ENCODE results near the gene DSPP. TPM values are rescaled to one million over a fixed set of nuclear protein-coding genes. Genes with fewer than 3 reads are reported as not detected.
A peak's percentile ranks its signal among the peaks of the same experiment; 100 is the strongest.

DSPP gene
- total and polyA plus RNA-seq, 2 donors from 2014 or later: not detected

- intact Hi-C loops (cut with DNase I): no loop called here
- DNase-seq: peak in 2 of 5 donors; percentile 17 to 21
- H3K36me3 ChIP-seq (ENCODE audit: control insufficient read depth in 2 of 3, insufficient read depth in 3 of 3, low read length in 3 of 3): no peaks in the 10 kb centered on the region
- H3K27me3 ChIP-seq (ENCODE audit: control insufficient read depth, insufficient read depth, low read length): no peaks in the 10 kb centered on the region
- FAIRE-seq: no peak
- no peak overlapping the region for H3K27ac ChIP-seq (ENCODE audit: low read depth in 2 of 2, low read length in 2 of 2)
- TF ChIP-seq CTCF (IDR thresholded peaks at IDR 0.05; ENCODE audit: borderline replicate concordance, extremely low read depth, insufficient read depth): no peak
- no peak overlapping the region for H3K9ac ChIP-seq (ENCODE audit: low read length in 3 of 3)
- H3K9me3 ChIP-seq (ENCODE audit: control insufficient read depth in 2 of 3, insufficient read depth in 1 of 3, low read length in 3 of 3): no peaks in the 10 kb centered on the region
- no peak overlapping the region for H3K4me3 ChIP-seq (ENCODE audit: low read length in 3 of 3)
- H3K4me1 ChIP-seq (ENCODE audit: control insufficient read depth in 2 of 3, insufficient read depth in 2 of 3, low read depth in 1 of 3, low read length in 3 of 3): no peaks in the 10 kb centered on the region
Measured at GRCh38 chr4:87659247-87659931, 51.1 kb downstream of the DSPP start.

- TF ChIP-seq CTCF (IDR thresholded peaks at IDR 0.05; ENCODE audit: borderline replicate concordance, extremely low read depth, insufficient read depth): no peak
- no peak for DNase-seq
- no peak for FAIRE-seq
- Histone ChIP-seq H3K36me3 (ENCODE audit: control insufficient read depth in 2 of 3, insufficient read depth in 3 of 3, low read length in 3 of 3) (no peaks in the 10 kb centered on the region), H3K27ac (ENCODE audit: low read depth in 2 of 2, low read length in 2 of 2) (no peak overlapping the region), H3K27me3 (ENCODE audit: control insufficient read depth, insufficient read depth, low read length) (no peaks in the 10 kb centered on the region), H3K9ac (ENCODE audit: low read length in 3 of 3) (no peak overlapping the region), H3K4me3 (ENCODE audit: low read length in 3 of 3) (no peak overlapping the region), H3K9me3 (ENCODE audit: control insufficient read depth in 2 of 3, insufficient read depth in 1 of 3, low read length in 3 of 3) (no peaks in the 10 kb centered on the region), H3K4me1 (ENCODE audit: control insufficient read depth in 2 of 3, insufficient read depth in 2 of 3, low read depth in 1 of 3, low read length in 3 of 3) (no peaks in the 10 kb centered on the region)
- intact Hi-C loops (cut with DNase I): no loop called here
Measured at GRCh38 chr4:87662871-87663270, 54.5 kb downstream of the DSPP start.

Other genes with a start within 250 kb of the DSPP start
- 39.5 TPM for gene HSD17B11, start 217.3 kb upstream of the DSPP start, total RNA-seq
- 48.1 TPM for gene HSD17B11, start 217.3 kb upstream of the DSPP start, polyA plus RNA-seq (ENCODE audit: insufficient read depth, low read depth, low replicate concordance)
- 30.4 TPM for gene NUDT9, start 186.0 kb upstream of the DSPP start, total RNA-seq
- 49.5 TPM for gene NUDT9, start 186.0 kb upstream of the DSPP start, polyA plus RNA-seq (ENCODE audit: insufficient read depth, low read depth, low replicate concordance)
- 322 TPM for gene SPARCL1, start 79.2 kb upstream of the DSPP start, total RNA-seq
- gene SPARCL1, start 79.2 kb upstream of the DSPP start, polyA plus RNA-seq (ENCODE audit: insufficient read depth, low read depth, low replicate concordance): 87.4 TPM
- not detected for gene DMP1, start 41.8 kb downstream of the DSPP start, total RNA-seq
- gene DMP1, start 41.8 kb downstream of the DSPP start, polyA plus RNA-seq (ENCODE audit: insufficient read depth, low read depth, low replicate concordance): not detected
- gene IBSP, start 191.0 kb downstream of the DSPP start, total RNA-seq: not detected
- not detected for gene IBSP, start 191.0 kb downstream of the DSPP start, polyA plus RNA-seq (ENCODE audit: insufficient read depth, low read depth, low replicate concordance)
- gene MEPE, start 224.4 kb downstream of the DSPP start, total RNA-seq: not detected
- not detected for gene MEPE, start 224.4 kb downstream of the DSPP start, polyA plus RNA-seq (ENCODE audit: insufficient read depth, low read depth, low replicate concordance)

Data from kidney (tissue), 14 donors.